ENCODE results near the gene DLEU7.

Gene DLEU7

GRCh38 chr13:50831512-50831911 lies 12.0 kb downstream of the DLEU7 start:
- ATAC-seq, result no peak
- TF ChIP-seq OSR1 (CRISPR knock-in tag; IDR thresholded peaks at IDR 0.05), result no peak

- ATAC-seq, result no peak
- TF ChIP-seq ZNF70 (CRISPR knock-in tag; IDR thresholded peaks at IDR 0.05), result no peak
- TF ChIP-seq OSR1 (CRISPR knock-in tag; IDR thresholded peaks at IDR 0.05), result no peak
- TF ChIP-seq ZNF565 (CRISPR knock-in tag; conservative IDR thresholded peaks at IDR 0.05; ENCODE audit: low read depth), result no peak
- TF ChIP-seq CREB5 (CRISPR knock-in tag; IDR thresholded peaks at IDR 0.05; ENCODE audit: low read depth), result no peak
- no peak for TF ChIP-seq CSDC2 (CRISPR knock-in tag; IDR thresholded peaks at IDR 0.05)
- no peak for TF ChIP-seq TCF4 (CRISPR knock-in tag; IDR thresholded peaks at IDR 0.05; ENCODE audit: borderline replicate concordance)
- TF ChIP-seq ZFP30 (CRISPR knock-in tag; IDR thresholded peaks at IDR 0.05), result no peak
- TF ChIP-seq PATZ1 (CRISPR knock-in tag; IDR thresholded peaks at IDR 0.05; ENCODE audit: borderline replicate concordance), result no peak
- TF ChIP-seq ZNF8 (CRISPR knock-in tag; IDR thresholded peaks at IDR 0.05), result no peak
- no peak for TF ChIP-seq TSHZ2 (CRISPR knock-in tag; IDR thresholded peaks at IDR 0.05)
- no peak for TF ChIP-seq TOX (CRISPR knock-in tag; IDR thresholded peaks at IDR 0.05; ENCODE audit: borderline replicate concordance)
- no peak for TF ChIP-seq ISL1 (CRISPR knock-in tag; IDR thresholded peaks at IDR 0.05)
- TF ChIP-seq ESRRG (CRISPR knock-in tag; IDR thresholded peaks at IDR 0.05), result no peak
- TF ChIP-seq CSRNP3 (CRISPR knock-in tag; IDR thresholded peaks at IDR 0.05), result no peak
Measured at GRCh38 chr13:50829896-50830295, 13.6 kb downstream of the DLEU7 start.

- ATAC-seq, result no peak
- TF ChIP-seq CREB5 (CRISPR knock-in tag; IDR thresholded peaks at IDR 0.05; ENCODE audit: low read depth), result no peak
- no peak for TF ChIP-seq GLIS3 (CRISPR knock-in tag; IDR thresholded peaks at IDR 0.05)
- no peak for TF ChIP-seq ZNF8 (CRISPR knock-in tag; IDR thresholded peaks at IDR 0.05)
- TF ChIP-seq TCF4 (CRISPR knock-in tag; IDR thresholded peaks at IDR 0.05; ENCODE audit: borderline replicate concordance), result no peak
- TF ChIP-seq BACH2 (CRISPR knock-in tag; IDR thresholded peaks at IDR 0.05; ENCODE audit: borderline replicate concordance), result no peak
- no peak for TF ChIP-seq SNAI2 (CRISPR knock-in tag; IDR thresholded peaks at IDR 0.05)
- TF ChIP-seq ZNF70 (CRISPR knock-in tag; IDR thresholded peaks at IDR 0.05), result no peak
- TF ChIP-seq ZNF565 (CRISPR knock-in tag; conservative IDR thresholded peaks at IDR 0.05; ENCODE audit: low read depth), result no peak
- no peak for TF ChIP-seq ZFP3 (CRISPR knock-in tag; IDR thresholded peaks at IDR 0.05)
- TF ChIP-seq TSHZ2 (CRISPR knock-in tag; IDR thresholded peaks at IDR 0.05), result no peak
- no peak for TF ChIP-seq TOX (CRISPR knock-in tag; IDR thresholded peaks at IDR 0.05; ENCODE audit: borderline replicate concordance)
- no peak for TF ChIP-seq ZC3H10 (CRISPR knock-in tag; IDR thresholded peaks at IDR 0.05)
- no peak for TF ChIP-seq POU6F1 (CRISPR knock-in tag; IDR thresholded peaks at IDR 0.05; ENCODE audit: borderline replicate concordance, low read depth)
- TF ChIP-seq PATZ1 (CRISPR knock-in tag; IDR thresholded peaks at IDR 0.05; ENCODE audit: borderline replicate concordance), result no peak
- no peak for TF ChIP-seq ARNTL (CRISPR knock-in tag; IDR thresholded peaks at IDR 0.05; ENCODE audit: borderline replicate concordance, low read depth)
- no peak for TF ChIP-seq ZFP30 (CRISPR knock-in tag; IDR thresholded peaks at IDR 0.05)
Measured at GRCh38 chr13:50829226-50829625, 14.3 kb downstream of the DLEU7 start.

All from SK-N-SH treated with all-trans-retinoic acid at 6 μM for 48 hours (cell line).